Measurements from ENCODE around the gene TMEM43.
"Not testable (repeated sequence)": the region's sequence is repeated elsewhere in the genome, so short reads cannot be mapped to it uniquely, and the experiment has no call there.

The TMEM43 gene, protein sequence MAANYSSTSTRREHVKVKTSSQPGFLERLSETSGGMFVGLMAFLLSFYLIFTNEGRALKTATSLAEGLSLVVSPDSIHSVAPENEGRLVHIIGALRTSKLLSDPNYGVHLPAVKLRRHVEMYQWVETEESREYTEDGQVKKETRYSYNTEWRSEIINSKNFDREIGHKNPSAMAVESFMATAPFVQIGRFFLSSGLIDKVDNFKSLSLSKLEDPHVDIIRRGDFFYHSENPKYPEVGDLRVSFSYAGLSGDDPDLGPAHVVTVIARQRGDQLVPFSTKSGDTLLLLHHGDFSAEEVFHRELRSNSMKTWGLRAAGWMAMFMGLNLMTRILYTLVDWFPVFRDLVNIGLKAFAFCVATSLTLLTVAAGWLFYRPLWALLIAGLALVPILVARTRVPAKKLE

DNA sequence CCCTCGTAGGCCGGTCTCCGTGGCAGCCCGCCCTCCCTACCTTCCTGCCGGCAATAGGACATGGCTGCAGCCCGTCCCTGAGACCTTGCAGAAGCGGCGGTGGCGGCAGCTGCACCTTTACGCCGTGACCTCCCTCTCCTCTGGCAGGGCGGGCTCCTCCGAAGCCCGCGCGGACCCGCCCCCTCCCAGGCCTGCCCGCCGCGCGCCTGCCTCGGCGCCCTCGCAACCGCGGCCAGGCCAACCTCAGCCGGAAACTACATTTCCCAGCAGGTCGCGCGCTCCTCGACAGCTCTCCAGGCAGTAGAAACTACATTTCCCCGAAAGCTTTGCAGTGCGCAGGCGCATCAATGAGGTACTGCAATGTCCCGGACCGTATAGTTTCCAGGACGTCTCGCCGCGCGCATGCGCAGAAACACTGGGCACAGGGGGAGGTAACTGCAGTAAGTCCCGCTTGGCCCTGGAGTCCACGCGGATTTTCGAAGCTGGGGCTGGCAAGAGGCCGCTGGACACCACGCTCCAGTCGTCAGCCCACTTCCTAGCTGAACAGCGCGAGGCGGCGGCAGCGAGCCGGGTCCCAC, at the start of gene TMEM43, which contains the start of gene CHCHD4:
TSS of gene TMEM43 (plus strand) at position 438 of the 578 bp plus-strand sequence. CDS start 142 bp downstream, outside the sequence.
TSS of gene CHCHD4 (minus strand) at position 256 of the 578 bp plus-strand sequence. CDS start at position 62, 194 bp downstream.
- peak; percentile 94 to 97 for DNase-seq

- DNase-seq = not testable (repeated sequence)
These were observed 49.6 kb upstream of the TMEM43 start for GRCh38 chr3:14075233-14075632.

DNA sequence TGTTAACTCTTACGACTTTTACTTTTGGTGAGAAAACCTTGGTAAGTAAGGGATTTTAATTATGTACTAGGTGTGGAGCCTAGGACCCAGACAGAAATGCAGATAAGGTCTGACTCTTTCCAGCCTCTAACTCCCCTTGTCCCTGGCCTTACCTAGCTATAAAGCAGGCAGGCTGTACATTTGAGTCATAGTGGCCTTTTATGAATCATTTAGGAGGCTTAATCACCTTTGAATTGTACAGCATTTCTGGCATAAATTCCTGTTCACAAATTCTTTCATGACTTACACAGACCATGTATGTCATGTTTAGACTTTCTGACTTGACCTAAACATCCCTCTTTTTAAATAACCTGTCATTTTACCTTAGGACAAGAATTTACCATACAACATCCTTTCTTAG, 47.5 kb upstream of the TMEM43 start:
- DNase-seq = no peak

- DNase-seq = peak; percentile 24 to 35
These were observed 42.7 kb upstream of the TMEM43 start for GRCh38 chr3:14082108-14082657.

- not testable (repeated sequence) for DNase-seq
These were observed 37.4 kb upstream of the TMEM43 start for GRCh38 chr3:14087461-14087860.

DNA sequence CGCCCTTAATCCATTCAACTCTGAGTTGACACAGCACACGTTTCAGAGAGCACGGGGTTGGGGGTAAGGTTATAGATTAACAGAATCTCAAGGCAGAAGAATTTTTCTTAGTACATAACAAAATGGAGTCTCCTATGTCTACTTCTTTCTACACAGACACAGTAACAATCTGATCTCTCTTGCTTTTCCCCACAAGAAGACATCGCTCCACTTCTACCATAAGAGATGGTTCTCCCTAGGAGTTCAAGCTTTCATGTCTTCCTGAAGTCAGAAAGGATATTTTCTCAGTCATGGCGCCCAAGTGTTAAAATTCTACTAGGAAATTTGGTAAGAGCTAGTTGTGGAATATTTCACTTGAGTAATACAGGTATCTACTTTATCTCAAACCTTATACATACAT, 32.9 kb upstream of the TMEM43 start:
- DNase-seq = not testable (repeated sequence)

DNA sequence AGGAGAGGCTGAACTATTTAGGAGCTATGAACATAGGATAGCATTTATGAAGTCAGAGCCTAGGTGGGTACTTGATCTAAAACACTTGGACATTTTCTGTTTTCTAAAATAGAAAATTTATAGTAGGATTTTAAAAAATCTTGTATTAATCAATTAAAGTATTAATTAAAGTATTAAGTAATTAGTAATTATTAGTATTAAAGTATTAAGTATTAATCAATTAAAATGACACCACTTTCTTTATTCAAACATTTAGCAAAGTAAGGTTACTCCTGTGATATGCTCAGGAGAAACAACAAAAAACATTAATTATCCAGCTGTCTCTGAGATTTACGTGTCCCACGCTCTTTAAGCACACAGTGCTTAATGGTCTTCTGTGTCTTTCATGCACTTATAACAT, 32.4 kb upstream of the TMEM43 start:
- DNase-seq = no peak

DNA sequence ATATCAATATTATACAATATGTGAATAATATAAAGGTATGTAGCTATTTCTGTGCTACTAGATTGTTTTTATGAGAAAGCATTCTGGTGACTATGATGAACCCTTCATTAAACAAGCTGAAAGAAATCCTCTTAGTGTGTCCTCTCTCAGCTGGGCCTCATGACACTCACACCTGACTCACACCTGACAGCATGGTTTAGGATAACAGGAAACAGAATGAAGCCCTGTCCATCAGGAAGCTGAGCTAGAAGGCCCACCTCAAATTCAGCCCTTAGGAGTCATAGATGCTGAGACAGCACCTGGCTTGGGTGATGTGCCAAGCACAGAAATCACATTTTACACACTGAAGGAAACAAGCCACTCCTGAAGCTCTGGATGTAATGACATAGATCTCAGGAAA, 31.0 kb upstream of the TMEM43 start:
- no peak for DNase-seq

- no peak for DNase-seq
These were observed 28.1 kb upstream of the TMEM43 start for GRCh38 chr3:14096742-14097141.

DNA sequence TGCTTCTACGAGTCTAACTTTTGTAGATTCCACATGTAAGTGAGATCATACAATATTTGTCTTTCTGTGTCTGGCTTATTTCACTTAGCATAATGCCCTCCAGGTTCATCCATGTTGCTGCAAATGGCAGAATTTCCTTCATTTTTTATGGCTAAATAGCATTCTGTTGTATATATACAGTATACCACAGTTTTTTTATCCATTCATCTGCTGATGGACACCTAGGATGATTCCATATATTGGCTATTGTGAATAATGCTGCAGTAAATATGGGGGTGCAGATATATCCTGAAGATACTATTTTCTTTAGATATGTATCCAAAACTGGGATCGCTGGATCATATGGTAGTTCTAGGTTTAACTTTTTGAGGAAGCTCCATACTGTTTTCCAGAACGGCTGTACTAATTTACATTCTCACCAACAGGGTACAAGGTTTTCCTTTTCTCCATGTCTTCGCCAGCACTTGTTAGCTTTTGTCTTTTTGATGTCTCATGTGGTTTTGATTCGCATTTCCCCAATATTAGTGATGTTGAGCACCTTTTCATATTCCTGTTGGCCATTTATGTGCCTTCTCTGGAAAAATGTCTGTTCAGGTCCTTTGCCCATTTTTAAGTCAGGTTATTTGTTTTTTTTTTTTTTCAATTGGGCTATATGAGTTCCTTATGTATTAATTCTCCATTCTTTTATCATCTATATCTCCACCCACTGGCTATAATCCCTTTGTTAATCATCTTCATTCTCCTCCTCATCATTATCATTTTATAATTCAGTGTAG, 27.0 kb upstream of the TMEM43 start:
- DNase-seq = no peak

GRCh38 chr3:14109821-14110220, 15.0 kb upstream of the TMEM43 start:
- DNase-seq = not testable (repeated sequence)

DNA sequence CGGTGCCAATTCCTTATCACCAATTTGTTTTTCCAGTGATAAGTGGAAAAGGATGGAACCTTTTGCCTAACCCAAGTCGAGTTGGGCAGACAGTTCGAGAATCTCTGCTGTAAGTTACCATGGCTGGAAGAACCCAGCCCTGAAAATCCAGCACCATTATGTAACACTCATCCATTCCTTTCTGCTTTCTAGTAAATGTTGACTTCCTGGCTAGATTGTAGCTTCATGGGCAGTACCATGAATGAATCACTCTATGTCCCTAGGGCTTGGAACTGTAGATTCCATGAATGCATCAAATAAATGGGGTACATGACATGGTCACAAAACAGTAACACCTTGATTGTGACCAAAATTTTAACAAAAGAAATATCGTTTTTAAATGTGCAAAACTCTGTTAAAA, 14.2 kb upstream of the TMEM43 start:
- no peak for DNase-seq

- no peak for DNase-seq
These were observed 10.8 kb upstream of the TMEM43 start for GRCh38 chr3:14113965-14114635.

- no peak for DNase-seq
These were observed 7.1 kb upstream of the TMEM43 start for GRCh38 chr3:14117468-14118399.

GRCh38 chr3:14118400-14119381, 6.2 kb upstream of the TMEM43 start:
- DNase-seq = no peak

- DNase-seq = no peak
These were observed 5.2 kb upstream of the TMEM43 start for GRCh38 chr3:14119651-14120050.

DNA sequence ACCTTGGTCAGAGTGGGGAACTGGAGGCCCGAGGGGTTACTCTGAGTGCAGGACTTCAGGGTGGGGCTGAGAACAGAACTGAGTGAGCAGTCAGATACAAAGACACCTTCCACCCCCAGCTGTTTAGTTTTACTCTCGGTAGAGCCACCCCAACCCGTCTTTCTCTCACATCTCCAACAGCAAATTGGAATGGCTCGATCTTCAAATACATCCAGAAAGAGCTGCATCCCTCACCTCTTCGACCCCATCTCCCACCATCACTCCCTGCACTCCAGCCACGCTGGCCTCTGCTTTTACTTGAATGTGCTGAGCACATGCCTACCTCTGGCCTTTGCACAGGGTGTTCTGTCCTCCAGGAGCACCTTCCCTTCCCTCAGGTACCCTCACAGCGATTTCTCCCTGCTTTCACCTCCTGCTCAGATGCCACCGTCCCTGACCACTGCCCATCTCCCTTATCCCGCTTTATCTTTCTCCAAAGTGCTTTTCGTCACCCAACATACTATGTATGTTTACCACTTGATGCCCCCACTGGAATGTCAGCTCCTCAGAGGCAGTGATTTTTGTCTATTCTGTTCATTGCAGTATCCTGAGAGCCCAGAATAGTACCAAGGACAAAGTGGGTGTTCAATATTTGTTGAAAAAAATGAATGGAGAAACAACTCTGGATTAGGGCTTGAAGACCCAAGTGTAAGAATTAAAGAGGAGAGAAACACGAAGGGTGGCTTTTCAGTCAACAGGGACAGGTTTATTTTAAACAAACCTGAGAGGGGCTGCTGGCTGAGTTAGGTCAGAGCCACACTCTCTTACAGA, 4.5 kb upstream of the TMEM43 start:
- DNase-seq = no peak

DNA sequence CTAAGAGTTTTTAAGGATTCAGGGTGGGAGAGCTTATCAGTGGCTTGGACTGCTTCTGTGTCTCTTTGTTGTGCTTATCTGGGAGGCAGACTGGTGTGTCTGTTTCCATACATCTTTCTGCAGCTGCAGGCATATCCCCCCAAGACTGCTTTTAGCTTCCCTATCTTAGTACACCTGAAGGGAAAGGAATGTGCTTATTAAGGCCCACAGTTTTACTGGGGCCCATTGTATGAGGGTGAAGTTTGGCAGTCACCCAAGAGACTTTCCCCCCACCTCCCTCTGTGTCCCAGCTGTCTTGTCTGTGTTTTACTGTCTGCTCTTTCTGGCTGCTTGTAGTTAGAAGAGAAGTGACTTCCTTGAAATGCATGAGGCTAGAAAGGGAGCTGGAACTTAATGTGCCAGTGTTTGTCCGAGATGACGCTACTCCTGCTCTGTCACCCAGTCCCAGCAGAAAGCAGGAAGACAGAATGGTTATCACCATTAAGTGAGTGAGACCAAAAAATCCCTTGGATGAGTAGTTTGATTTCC, 3.9 kb upstream of the TMEM43 start:
- DNase-seq = not testable (repeated sequence)

DNA sequence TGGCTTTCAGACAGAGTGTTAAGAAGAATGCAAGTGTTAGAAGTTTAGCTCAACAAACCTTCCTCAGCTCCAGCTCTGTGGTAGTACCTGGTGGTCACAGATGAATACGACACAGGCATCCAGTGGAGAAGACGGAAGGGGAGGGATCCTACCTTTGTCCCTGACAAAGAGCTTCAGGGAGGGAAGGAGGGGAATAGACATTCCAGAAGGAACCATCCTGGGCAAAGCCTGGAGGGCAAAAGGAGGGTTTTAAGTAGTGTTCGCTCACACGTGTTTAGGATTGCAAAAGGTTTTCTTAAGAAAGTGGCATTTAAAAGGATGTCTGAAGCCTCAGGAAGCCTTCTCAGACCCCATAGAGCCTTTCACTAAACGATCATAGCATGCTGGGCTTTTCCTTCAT, 3.0 kb upstream of the TMEM43 start:
- no peak for DNase-seq

Measured in activated T-cell treated with anti-CD3 and anti-CD28 coated beads, Interleukin-2, amount 50 U/mL, for 48 hours (primary cell).